Testis (tissue), 3 donors: ENCODE data around the gene TNPO3. TPM values are rescaled to one million over a fixed set of nuclear protein-coding genes. Genes with fewer than 3 reads are reported as not detected.

Experiments
- DNase-seq: peaks from one replicate; pipeline ENCODE4 v3.0.0-alpha.2; 2019
- H3K27ac ChIP-seq, 2 donors: fragments of 200-600 bp; sonication (generic); one replicate each; pipeline ENCODE4 v1.5.1; 2019
- H3K27me3 ChIP-seq: fragments of 200-600 bp; sonication (generic); one replicate; pipeline ENCODE4 v1.5.1; 2019
- H3K36me3 ChIP-seq: fragments of 200-600 bp; sonication (generic); one replicate; pipeline ENCODE4 v1.5.1; 2017; ENCODE audit warnings: low read depth; ENCODE audit errors: missing control alignments
- H3K4me1 ChIP-seq: fragments of 200-600 bp; sonication (generic); one replicate; pipeline ENCODE4 v1.5.1; 2019
- H3K4me3 ChIP-seq, 2 donors: fragments of 200-600 bp; sonication (generic); one replicate each; pipeline ENCODE4 v1.5.1; 2017 to 2019
- H3K9me3 ChIP-seq: fragments of 200-600 bp; sonication (generic); one replicate; pipeline ENCODE4 v1.5.1; 2017
- CTCF ChIP-seq, 3 experiments: fragments of 450-650 bp in 2 of 3; fragments of 200-600 bp in 1 of 3; sonication (generic) in 1 of 3; IDR thresholded peaks; one replicate each; pipeline ENCODE4 v1.5.1; 2016 to 2019; ENCODE audit warnings: antibody characterized with exemption in 3 of 3, mild to moderate bottlenecking in 2 of 3, moderate library complexity in 1 of 3
- POLR2A ChIP-seq: fragments of 450-650 bp; IDR thresholded peaks from one replicate; pipeline ENCODE4 v1.6.1; 2017; ENCODE audit warnings: antibody characterized with exemption, mild to moderate bottlenecking, moderate library complexity
- WGBS, 2 donors: methylation state at CpG; one replicate each; pipeline ENCODE4 v1.1.5; 2018; 5-methylcytosine and 5-hydroxymethylcytosine counted together
- intact Hi-C: fragments of 100-400 bp; cut with DNase I; formaldehyde crosslinking; loops from one replicate; pipeline ENCODE4 v1.15.1; 2023; ENCODE audit warnings: low total_unique reads
- polyA plus RNA-seq: library from polyadenylated mRNA; stranded (reverse); fragments of 350-450 nt; fragmentation: Illumina TruSeq; extraction: RNeasy Lipid Tissue Mini Kit (QIAGEN cat#74804); gene quantifications from one replicate; pipeline ENCODE4 v1.2.3, GENCODE V29; 2014; ENCODE audit warnings: low read depth, low replicate concordance; ENCODE audit not compliant: insufficient read depth
- total RNA-seq, 2 donors: library from RNA; depleted of rRNA; stranded (reverse); fragments of >200 nt; gene quantifications; one replicate each; pipeline ENCODE4 v1.2.3, GENCODE V29; 2016

Gene TNPO3
- total and polyA plus RNA-seq, 3 donors from 2014 or later = 52.5 to 62.8 (median 55.5) TPM

GRCh38 chr7:128937271-128937646, 117.7 kb downstream of the TNPO3 start:
- Histone ChIP-seq H3K4me3 (peak overlapping the region in 1 of 2 donors; percentile 56), H3K9me3 (no peaks in the 10 kb centered on the region), H3K27ac (no peak overlapping the region), H3K27me3 (no peaks in the 10 kb centered on the region), H3K36me3 (no peaks in the 10 kb centered on the region), H3K4me1 (peaks cover 4% of the 10 kb centered on the region)
- no peak for DNase-seq
- 49 to 53% methylated on average over 14 to 17 of the region's 17 CpGs for WGBS, 2 donors
- TF ChIP-seq POLR2A (no peak), CTCF (IDR thresholded peaks at IDR 0.05) (no peak)
- intact Hi-C loops = no loop called here

- H3K9me3 ChIP-seq = no peaks in the 10 kb centered on the region
- no peak overlapping the region for H3K4me3 ChIP-seq
- H3K27ac ChIP-seq = no peak overlapping the region
- TF ChIP-seq CTCF (IDR thresholded peaks at IDR 0.05) = no peak
- no peak for TF ChIP-seq POLR2A
- no peak for DNase-seq
- no peaks in the 10 kb centered on the region for H3K27me3 ChIP-seq
- no peaks in the 10 kb centered on the region for H3K36me3 ChIP-seq
- intact Hi-C loops = no loop called here
- H3K4me1 ChIP-seq = peaks cover 4% of the 10 kb centered on the region
- 67 to 85% methylated on average over 4 of the region's 4 CpGs for WGBS, 2 donors
Measured at GRCh38 chr7:128936798-128937197, 118.1 kb downstream of the TNPO3 start.

GRCh38 chr7:128935342-128935730, 119.6 kb downstream of the TNPO3 start:
- 44 to 56% methylated on average over 6 of the region's 6 CpGs for WGBS, 2 donors
- H3K4me3 ChIP-seq = no peak overlapping the region
- DNase-seq = no peak
- no peak for TF ChIP-seq CTCF (IDR thresholded peaks at IDR 0.05)
- TF ChIP-seq POLR2A = no peak
- no peak overlapping the region for H3K27ac ChIP-seq
- no peaks in the 10 kb centered on the region for H3K27me3 ChIP-seq
- intact Hi-C loops = no loop called here
- peaks cover 4% of the 10 kb centered on the region for H3K4me1 ChIP-seq
- no peaks in the 10 kb centered on the region for H3K36me3 ChIP-seq
- H3K9me3 ChIP-seq = no peaks in the 10 kb centered on the region

GRCh38 chr7:128934361-128935341, 120.3 kb downstream of the TNPO3 start:
- no peak for TF ChIP-seq CTCF (IDR thresholded peaks at IDR 0.05)
- no peak for TF ChIP-seq POLR2A
- no peaks in the 10 kb centered on the region for H3K27me3 ChIP-seq
- intact Hi-C loops = no loop called here
- WGBS, 2 donors = 85 to 86% methylated on average over 13 to 14 of the region's 14 CpGs
- no peak for DNase-seq
- no peak overlapping the region for H3K27ac ChIP-seq
- H3K4me3 ChIP-seq = no peak overlapping the region
- no peaks in the 10 kb centered on the region for H3K36me3 ChIP-seq
- H3K9me3 ChIP-seq = no peaks in the 10 kb centered on the region
- H3K4me1 ChIP-seq = peaks cover 4% of the 10 kb centered on the region
